ENCODE data around the gene PSMB9. TPM values are rescaled to one million over a fixed set of nuclear protein-coding genes. Genes with fewer than 3 reads are reported as not detected.

Gene PSMB9
- total and polyA plus RNA-seq, 2 experiments from 2014 or later, result 2.8 to 5.5 TPM

- no peaks in the 10 kb centered on the region for H3F3A ChIP-seq (replicated peaks; ENCODE audit: low read depth)
- no peaks in the 10 kb centered on the region for H3K4me1 ChIP-seq (ENCODE audit: insufficient read depth)
- H3K4me3 ChIP-seq, result no peak overlapping the region
- no peak overlapping the region for H3K27ac ChIP-seq (ENCODE audit: low read depth)
- Mint-ChIP-seq H3K36me3 (ENCODE audit: low read depth) (peaks cover 3% of the 10 kb centered on the region; the same call in 1 of the 3 replicates), H3K9me3 (no peaks in the 10 kb centered on the region), H3K4me1 (peaks cover 11% of the 10 kb centered on the region; the same call in 2 of the 3 replicates), H3K4me3 (no peak overlapping the region), H3K27me3 (ENCODE audit: insufficient read depth, low read depth, poor library complexity) (no peaks in the 10 kb centered on the region), H3K27ac (0 out of 2 replicates have a peak overlapping the region, but pooled peaks have one; percentile 27)
- H3K36me3 ChIP-seq (ENCODE audit: insufficient read depth), result 0 out of 2 replicates have a peak, but pooled peaks cover 3% of the 10 kb centered on the region
- 0 out of 2 replicates have a peak, but pooled peaks cover under 1% of the 10 kb centered on the region for H4K20me1 ChIP-seq (replicated peaks; ENCODE audit: insufficient read depth)
- no peaks in the 10 kb centered on the region for H3K9me2 ChIP-seq (ENCODE audit: insufficient read depth)
- H3K4me2 ChIP-seq, result no peak overlapping the region
- DNase-seq (ENCODE audit: low spot score) (peak; percentile 68), ATAC-seq (peak; percentile 83)
- no peak for TF ChIP-seq EZH2phosphoT487 (IDR thresholded peaks at IDR 0.05; ENCODE audit: unreplicated experiment)
- no peak for TF ChIP-seq CREB1 (CRISPR knock-in tag; IDR thresholded peaks at IDR 0.05; ENCODE audit: low read depth)
- TF ChIP-seq, protein P1, sequence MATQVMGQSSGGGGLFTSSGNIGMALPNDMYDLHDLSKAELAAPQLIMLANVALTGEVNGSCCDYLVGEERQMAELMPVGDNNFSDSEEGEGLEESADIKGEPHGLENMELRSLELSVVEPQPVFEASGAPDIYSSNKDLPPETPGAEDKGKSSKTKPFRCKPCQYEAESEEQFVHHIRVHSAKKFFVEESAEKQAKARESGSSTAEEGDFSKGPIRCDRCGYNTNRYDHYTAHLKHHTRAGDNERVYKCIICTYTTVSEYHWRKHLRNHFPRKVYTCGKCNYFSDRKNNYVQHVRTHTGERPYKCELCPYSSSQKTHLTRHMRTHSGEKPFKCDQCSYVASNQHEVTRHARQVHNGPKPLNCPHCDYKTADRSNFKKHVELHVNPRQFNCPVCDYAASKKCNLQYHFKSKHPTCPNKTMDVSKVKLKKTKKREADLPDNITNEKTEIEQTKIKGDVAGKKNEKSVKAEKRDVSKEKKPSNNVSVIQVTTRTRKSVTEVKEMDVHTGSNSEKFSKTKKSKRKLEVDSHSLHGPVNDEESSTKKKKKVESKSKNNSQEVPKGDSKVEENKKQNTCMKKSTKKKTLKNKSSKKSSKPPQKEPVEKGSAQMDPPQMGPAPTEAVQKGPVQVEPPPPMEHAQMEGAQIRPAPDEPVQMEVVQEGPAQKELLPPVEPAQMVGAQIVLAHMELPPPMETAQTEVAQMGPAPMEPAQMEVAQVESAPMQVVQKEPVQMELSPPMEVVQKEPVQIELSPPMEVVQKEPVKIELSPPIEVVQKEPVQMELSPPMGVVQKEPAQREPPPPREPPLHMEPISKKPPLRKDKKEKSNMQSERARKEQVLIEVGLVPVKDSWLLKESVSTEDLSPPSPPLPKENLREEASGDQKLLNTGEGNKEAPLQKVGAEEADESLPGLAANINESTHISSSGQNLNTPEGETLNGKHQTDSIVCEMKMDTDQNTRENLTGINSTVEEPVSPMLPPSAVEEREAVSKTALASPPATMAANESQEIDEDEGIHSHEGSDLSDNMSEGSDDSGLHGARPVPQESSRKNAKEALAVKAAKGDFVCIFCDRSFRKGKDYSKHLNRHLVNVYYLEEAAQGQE (IDR thresholded peaks at IDR 0.05; ENCODE audit: unreplicated experiment), result no peak
- TF ChIP-seq CTCF (conservative IDR thresholded peaks at IDR 0.05; ENCODE audit: low read depth in 2 of 2), result peak; percentile 60 to 75
- H3K79me2 ChIP-seq (replicated peaks; ENCODE audit: insufficient read depth), result no peaks in the 10 kb centered on the region
- no peaks in the 10 kb centered on the region for H3K27me3 ChIP-seq (ENCODE audit: insufficient read depth)
- H2AFZ ChIP-seq, result no peak overlapping the region
These were observed 28.0 kb upstream of the PSMB9 start for GRCh38 chr6:32825966-32826365.

DNA sequence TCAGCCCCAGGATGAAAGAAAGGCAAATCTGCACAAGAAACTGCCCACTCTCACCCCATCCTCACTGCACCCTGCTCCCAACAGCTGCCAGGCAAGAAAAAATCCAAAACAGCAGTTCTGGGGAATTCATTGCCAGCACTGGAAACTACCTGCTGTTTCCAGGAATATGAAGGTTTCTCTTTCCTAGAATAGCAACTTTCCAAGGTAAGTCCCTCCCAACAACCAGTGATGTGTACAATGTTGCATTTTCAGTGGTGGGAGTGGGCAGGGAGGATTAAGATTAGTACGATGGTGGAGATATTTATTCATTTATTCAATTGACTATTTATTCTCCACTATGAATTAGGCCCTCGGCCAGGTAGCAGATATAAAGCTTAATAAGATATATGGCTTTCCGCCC is 27.0 kb upstream of the PSMB9 start:
- H3K27ac Mint-ChIP-seq, result no peak overlapping the region
- Histone ChIP-seq H3K4me2 (no peak overlapping the region), H3K4me3 (no peak overlapping the region), H3K79me2 (replicated peaks; ENCODE audit: insufficient read depth) (no peaks in the 10 kb centered on the region), H3F3A (replicated peaks; ENCODE audit: low read depth) (no peaks in the 10 kb centered on the region), H3K27me3 (ENCODE audit: insufficient read depth) (no peaks in the 10 kb centered on the region), H3K9me2 (ENCODE audit: insufficient read depth) (no peaks in the 10 kb centered on the region), H3K27ac (ENCODE audit: low read depth) (no peak overlapping the region), H2AFZ (no peak overlapping the region), H3K36me3 (ENCODE audit: insufficient read depth) (0 out of 2 replicates have a peak, but pooled peaks cover 3% of the 10 kb centered on the region), H4K20me1 (replicated peaks; ENCODE audit: insufficient read depth) (0 out of 2 replicates have a peak, but pooled peaks cover 6% of the 10 kb centered on the region), H3K4me1 (ENCODE audit: insufficient read depth) (no peaks in the 10 kb centered on the region)
- peaks cover 11% of the 10 kb centered on the region; the same call in 2 of the 3 replicates for H3K4me1 Mint-ChIP-seq
- no peak overlapping the region for H3K4me3 Mint-ChIP-seq
- TF ChIP-seq CREB1 (CRISPR knock-in tag; IDR thresholded peaks at IDR 0.05; ENCODE audit: low read depth), result no peak
- TF ChIP-seq JUNB (IDR thresholded peaks at IDR 0.05; ENCODE audit: unreplicated experiment), result no peak
- DNase-seq (ENCODE audit: low spot score), result no peak
- H3K9me3 Mint-ChIP-seq, result no peaks in the 10 kb centered on the region
- no peak for ATAC-seq
- H3K36me3 Mint-ChIP-seq (ENCODE audit: low read depth), result peaks cover 3% of the 10 kb centered on the region; the same call in 1 of the 3 replicates
- H3K27me3 Mint-ChIP-seq (ENCODE audit: insufficient read depth, low read depth, poor library complexity), result no peaks in the 10 kb centered on the region
